Measurements from ENCODE around the gene KIAA1671.
A peak's percentile ranks its signal among the peaks of the same experiment; 100 is the strongest.

The KIAA1671 gene

DNA sequence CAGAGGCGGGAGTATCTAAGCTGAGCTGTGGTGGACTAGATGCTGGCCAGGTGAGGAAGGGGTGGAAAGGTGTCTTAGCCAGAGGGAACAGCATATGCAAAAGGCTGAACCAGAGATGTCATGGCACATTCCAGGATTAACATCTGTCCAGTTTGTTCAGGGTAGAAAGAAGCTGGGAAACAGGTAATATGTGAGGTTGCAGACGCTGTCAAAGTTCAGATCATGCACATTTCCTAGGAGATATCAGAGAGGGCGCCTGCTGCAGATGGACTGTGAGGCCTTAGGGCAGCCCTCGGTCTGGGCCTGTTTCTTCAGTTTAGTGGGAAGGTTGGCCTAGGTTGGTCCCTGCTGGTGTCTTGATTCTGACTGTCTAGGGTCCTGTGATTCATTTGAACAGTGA is 149.5 kb downstream of the KIAA1671 start:
- H3K4me1 ChIP-seq: no peaks in the 10 kb centered on the region
- DNase-seq (ENCODE audit: low spot score in 2 of 2): no peak
- H3K4me3 ChIP-seq: no peak overlapping the region
- in situ Hi-C loops (cut with MboI; ENCODE audit: low sequenced_read_pairs): no loop called here
- no peaks in the 10 kb centered on the region for H3K27me3 ChIP-seq (ENCODE audit: low read depth)
- no peaks in the 10 kb centered on the region for H3K36me3 ChIP-seq (replicated peaks)
- H3K9me3 ChIP-seq: no peaks in the 10 kb centered on the region

DNA sequence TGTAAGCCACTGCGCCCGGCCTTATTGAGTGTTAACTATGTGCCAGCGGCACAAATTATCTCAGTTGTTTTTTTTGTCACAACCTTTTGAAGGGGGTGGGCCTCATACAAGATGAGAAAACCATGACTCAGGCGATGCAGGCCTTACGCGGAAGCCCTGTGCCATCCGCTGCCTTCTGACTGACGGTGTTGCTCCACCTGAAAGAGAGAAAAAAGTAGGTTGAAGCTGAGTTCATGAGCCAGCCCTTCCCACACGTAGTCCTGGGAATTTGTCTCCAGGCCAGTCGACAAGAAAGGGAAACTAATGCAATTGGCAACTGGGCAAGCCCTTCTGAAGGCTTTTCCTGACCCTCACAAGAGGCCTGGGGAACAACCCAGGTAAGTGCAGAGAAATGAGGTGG is 150.2 kb downstream of the KIAA1671 start:
- no peaks in the 10 kb centered on the region for H3K4me1 ChIP-seq
- H3K36me3 ChIP-seq (replicated peaks): no peaks in the 10 kb centered on the region
- no peaks in the 10 kb centered on the region for H3K9me3 ChIP-seq
- H3K4me3 ChIP-seq: no peak overlapping the region
- DNase-seq (ENCODE audit: low spot score in 2 of 2): no peak
- in situ Hi-C loops (cut with MboI; ENCODE audit: low sequenced_read_pairs): no loop called here
- H3K27me3 ChIP-seq (ENCODE audit: low read depth): no peaks in the 10 kb centered on the region

DNA sequence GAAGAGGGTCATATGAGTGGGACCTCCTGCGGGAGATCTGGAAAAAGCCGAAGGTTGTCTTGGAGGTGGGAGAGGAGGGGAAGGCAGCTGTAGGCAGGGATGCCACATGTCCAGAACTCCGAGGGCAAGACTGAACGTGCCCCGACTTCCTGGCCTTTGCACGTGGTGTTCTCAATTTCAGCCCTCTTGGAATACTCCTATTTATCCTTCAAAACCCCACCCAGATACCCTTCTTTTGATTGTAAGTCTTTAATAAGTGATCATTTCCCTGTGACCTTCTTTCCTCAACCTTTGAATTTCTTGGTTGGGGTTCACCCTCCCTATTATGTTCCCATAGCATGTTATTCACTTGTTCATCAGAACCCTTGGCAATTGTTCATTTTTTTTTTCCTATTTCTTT is 151.9 kb downstream of the KIAA1671 start:
- H3K4me1 ChIP-seq: no peaks in the 10 kb centered on the region
- no peaks in the 10 kb centered on the region for H3K36me3 ChIP-seq (replicated peaks)
- DNase-seq (ENCODE audit: low spot score in 2 of 2): no peak
- H3K4me3 ChIP-seq: no peak overlapping the region
- in situ Hi-C loops (cut with MboI; ENCODE audit: low sequenced_read_pairs): no loop called here
- H3K9me3 ChIP-seq: no peaks in the 10 kb centered on the region
- H3K27me3 ChIP-seq (ENCODE audit: low read depth): no peaks in the 10 kb centered on the region

DNA sequence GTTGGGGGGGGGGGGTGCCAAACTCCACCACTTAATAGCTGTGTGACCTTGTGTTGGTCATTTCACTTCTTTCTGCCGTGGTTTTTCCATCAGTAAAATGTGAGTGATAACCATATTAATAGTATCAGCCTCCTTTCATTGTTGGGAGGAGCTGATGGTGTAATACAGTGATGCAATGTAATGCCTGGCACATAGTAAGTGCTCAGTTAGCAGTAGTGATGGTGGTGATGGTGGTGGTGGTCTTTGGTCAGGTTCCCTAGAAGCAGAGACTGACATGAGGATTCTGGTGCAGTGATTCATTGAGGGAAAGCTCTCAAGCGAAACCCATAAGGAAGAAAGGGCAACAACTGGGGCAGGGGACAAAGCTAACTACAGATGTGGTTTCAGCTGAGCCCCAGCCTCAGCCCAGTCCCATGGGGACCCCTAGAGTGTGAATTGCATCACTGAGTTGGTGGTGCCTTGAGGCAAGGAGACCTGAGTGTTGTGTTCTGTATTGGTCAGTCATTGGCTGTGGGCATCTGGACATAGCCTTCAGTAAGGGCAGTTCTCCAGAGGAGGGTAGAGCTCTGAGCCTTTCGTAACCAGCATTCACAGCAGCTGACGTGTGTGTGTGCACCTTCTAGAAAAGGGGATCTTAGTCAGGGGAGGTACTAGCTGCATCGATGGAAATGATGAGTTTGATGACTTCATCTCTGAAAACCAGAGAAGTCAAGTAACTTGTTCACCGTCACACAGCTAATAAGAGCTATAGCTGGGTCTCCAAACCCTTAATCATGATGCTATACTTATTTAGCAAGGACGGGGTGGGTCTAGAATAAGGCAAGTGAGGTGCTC is 153.5 kb downstream of the KIAA1671 start:
- no peaks in the 10 kb centered on the region for H3K27me3 ChIP-seq (ENCODE audit: low read depth)
- no peaks in the 10 kb centered on the region for H3K9me3 ChIP-seq
- no peak overlapping the region for H3K4me3 ChIP-seq
- peaks cover 4% of the 10 kb centered on the region for H3K4me1 ChIP-seq
- no peak for DNase-seq (ENCODE audit: low spot score in 2 of 2)
- no peaks in the 10 kb centered on the region for H3K36me3 ChIP-seq (replicated peaks)
- in situ Hi-C loops (cut with MboI; ENCODE audit: low sequenced_read_pairs): no loop called here

DNA sequence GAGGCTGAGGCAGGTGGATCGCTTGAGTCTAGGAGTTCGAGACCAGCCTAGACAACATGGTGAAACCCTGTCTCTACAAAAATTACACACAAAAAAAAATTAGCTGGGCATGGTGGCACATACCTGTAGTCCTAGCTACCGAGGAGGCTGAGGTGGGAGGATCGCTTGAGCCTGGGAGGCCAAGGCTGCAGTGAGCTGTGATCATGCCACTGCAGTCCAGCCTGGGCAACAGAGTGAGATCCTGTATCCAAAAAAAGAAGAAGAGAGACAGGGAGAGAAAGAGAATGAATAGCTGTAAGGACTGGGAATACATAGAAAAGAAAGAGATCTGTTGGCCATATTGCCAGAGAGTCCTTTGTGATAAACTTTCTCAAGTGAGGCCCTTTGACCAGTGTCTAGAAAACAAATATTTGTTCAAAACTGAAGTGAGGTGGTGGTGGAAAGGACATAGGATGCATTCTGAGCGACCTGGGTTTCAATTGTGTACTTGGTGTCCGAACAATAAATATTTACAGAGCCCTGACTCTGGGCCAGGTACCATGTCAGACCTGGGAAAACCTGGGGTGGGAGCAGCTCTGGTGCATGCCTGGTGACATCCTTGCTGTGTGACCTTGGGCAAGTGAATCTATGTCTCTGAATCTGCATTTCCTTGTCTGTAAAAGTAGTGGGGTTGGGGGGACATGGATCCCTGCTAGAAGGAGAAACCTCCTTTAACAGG is 157.5 kb downstream of the KIAA1671 start:
- peaks cover 34% of the 10 kb centered on the region for H3K4me1 ChIP-seq
- H3K27me3 ChIP-seq (ENCODE audit: low read depth): no peaks in the 10 kb centered on the region
- H3K9me3 ChIP-seq: no peaks in the 10 kb centered on the region
- no peaks in the 10 kb centered on the region; the same call in 1 of the 2 replicates for H3K36me3 ChIP-seq (replicated peaks)
- DNase-seq (ENCODE audit: low spot score in 2 of 2): no peak
- in situ Hi-C loops (cut with MboI; ENCODE audit: low sequenced_read_pairs): no loop called here
- no peak overlapping the region for H3K4me3 ChIP-seq

- peak in 1 of 2 experiments; percentile 51 for DNase-seq (ENCODE audit: low spot score in 2 of 2)
- no peaks in the 10 kb centered on the region; the same call in 1 of the 2 replicates for H3K36me3 ChIP-seq (replicated peaks)
- H3K9me3 ChIP-seq: no peaks in the 10 kb centered on the region
- peaks cover 39% of the 10 kb centered on the region for H3K4me1 ChIP-seq
- peak overlapping the region; percentile 46 for H3K4me3 ChIP-seq
- in situ Hi-C loops (cut with MboI; ENCODE audit: low sequenced_read_pairs): no loop called here
- no peaks in the 10 kb centered on the region for H3K27me3 ChIP-seq (ENCODE audit: low read depth)
These were observed 158.0 kb downstream of the KIAA1671 start for GRCh38 chr22:25110596-25110845.

- H3K27me3 ChIP-seq (ENCODE audit: low read depth): no peaks in the 10 kb centered on the region
- H3K36me3 ChIP-seq (replicated peaks): no peaks in the 10 kb centered on the region; the same call in 1 of the 2 replicates
- H3K9me3 ChIP-seq: no peaks in the 10 kb centered on the region
- DNase-seq (ENCODE audit: low spot score in 2 of 2): peak; percentile 81 to 85
- peaks cover 41% of the 10 kb centered on the region for H3K4me1 ChIP-seq
- peak overlapping the region; percentile 46 for H3K4me3 ChIP-seq
- in situ Hi-C loops (cut with MboI; ENCODE audit: low sequenced_read_pairs): no loop called here
These were observed 158.5 kb downstream of the KIAA1671 start for GRCh38 chr22:25110846-25111578.

DNA sequence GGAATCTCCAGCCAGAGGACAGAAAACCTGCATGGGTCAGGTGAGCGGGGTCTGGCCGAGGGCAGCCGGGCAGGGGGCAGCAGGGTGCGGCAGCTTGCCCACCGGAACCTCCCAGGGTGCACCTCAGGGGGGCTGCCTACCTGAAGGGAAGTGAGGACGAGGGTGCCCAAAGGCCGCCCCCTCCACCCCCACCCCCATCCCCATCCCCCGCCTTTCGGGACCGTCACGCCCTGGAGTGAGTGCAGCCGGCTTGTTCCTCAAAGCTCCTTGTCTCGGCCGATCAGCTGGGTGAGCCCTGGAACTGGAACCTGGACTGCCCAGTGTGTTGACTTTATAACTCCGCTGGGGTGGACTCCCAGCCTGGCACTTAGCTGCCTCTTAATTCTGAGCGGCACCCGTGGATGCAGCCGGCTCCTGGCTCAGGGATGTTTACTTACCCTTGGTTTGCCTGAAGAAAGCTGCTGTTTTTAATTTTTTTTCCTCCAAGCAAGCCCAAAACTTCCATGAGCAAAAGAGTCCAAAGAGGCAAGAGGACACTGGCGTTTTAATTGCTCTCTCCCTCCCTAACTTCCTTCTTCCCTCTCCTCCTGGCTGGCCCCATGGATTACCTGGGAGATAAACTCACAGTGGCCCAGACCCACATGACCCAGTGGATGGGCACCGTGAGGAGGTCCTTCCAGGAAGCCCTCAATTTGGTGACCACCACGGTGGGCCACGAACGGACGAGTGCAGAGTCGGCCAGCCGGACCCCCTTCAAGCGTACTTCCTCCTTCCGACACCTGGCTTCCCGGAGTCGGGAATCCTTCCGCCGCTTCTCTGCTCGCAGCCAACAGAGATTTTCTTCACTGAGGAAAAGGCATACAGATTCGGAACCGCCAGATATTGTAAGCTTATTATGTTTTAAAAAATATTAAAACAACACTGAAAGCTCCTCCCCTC is 159.3 kb downstream of the KIAA1671 start:
- H3K4me1 ChIP-seq: peaks cover 42% of the 10 kb centered on the region
- H3K36me3 ChIP-seq (replicated peaks): no peaks in the 10 kb centered on the region; the same call in 1 of the 2 replicates
- no peaks in the 10 kb centered on the region for H3K27me3 ChIP-seq (ENCODE audit: low read depth)
- in situ Hi-C loops (cut with MboI; ENCODE audit: low sequenced_read_pairs): no loop called here
- peak in 1 of 2 experiments; percentile 52 for DNase-seq (ENCODE audit: low spot score in 2 of 2)
- no peaks in the 10 kb centered on the region for H3K9me3 ChIP-seq
- H3K4me3 ChIP-seq: peak overlapping the region; percentile 46

DNA sequence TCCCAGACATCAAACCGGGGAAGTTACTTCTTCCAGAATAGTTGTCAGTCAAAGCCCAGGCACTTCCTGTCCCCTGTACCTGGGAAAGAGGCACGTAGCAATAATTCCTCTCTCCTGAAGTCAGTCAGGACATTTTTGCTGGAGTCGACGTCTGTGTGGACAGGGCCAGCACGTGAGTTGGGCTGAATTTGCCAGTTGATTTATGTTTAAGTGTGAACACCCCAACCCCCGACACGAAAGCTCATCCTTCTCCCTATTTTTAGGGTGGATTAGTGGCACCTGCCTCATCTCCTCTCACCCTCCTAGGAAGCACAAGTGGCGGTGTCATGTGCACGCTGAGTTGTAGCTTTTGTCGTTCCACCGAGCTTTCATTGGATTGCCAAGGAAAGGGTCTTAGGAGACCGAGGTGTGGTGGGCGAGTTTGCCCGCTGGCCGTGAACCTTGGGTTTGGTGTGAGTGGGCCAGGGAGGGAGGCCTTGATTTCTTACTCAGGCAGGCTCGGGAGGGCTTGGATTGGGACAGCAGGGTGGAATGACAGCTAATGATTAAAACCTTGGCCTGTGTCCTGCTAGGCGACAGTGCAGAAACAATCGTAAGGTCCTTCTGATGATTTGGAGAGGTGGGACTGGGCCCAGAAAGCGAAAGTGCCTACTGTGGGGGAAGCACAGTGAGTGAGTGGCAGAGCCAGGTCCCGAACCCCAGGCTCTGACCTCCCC is 160.2 kb downstream of the KIAA1671 start:
- in situ Hi-C loops (cut with MboI; ENCODE audit: low sequenced_read_pairs): no loop called here
- Histone ChIP-seq H3K36me3 (replicated peaks) (no peaks in the 10 kb centered on the region; the same call in 1 of the 2 replicates), H3K27me3 (ENCODE audit: low read depth) (no peaks in the 10 kb centered on the region), H3K4me1 (peaks cover 46% of the 10 kb centered on the region), H3K4me3 (peak overlapping the region; percentile 46), H3K9me3 (no peaks in the 10 kb centered on the region)
- no peak for DNase-seq (ENCODE audit: low spot score in 2 of 2)

GRCh38 chr22:25113316-25113721 is 160.8 kb downstream of the KIAA1671 start:
- H3K4me3 ChIP-seq: no peak overlapping the region
- H3K9me3 ChIP-seq: no peaks in the 10 kb centered on the region
- DNase-seq (ENCODE audit: low spot score in 2 of 2): no peak
- in situ Hi-C loops (cut with MboI; ENCODE audit: low sequenced_read_pairs): no loop called here
- H3K4me1 ChIP-seq: peaks cover 46% of the 10 kb centered on the region
- H3K36me3 ChIP-seq (replicated peaks): no peaks in the 10 kb centered on the region; the same call in 1 of the 2 replicates
- H3K27me3 ChIP-seq (ENCODE audit: low read depth): no peaks in the 10 kb centered on the region

DNA sequence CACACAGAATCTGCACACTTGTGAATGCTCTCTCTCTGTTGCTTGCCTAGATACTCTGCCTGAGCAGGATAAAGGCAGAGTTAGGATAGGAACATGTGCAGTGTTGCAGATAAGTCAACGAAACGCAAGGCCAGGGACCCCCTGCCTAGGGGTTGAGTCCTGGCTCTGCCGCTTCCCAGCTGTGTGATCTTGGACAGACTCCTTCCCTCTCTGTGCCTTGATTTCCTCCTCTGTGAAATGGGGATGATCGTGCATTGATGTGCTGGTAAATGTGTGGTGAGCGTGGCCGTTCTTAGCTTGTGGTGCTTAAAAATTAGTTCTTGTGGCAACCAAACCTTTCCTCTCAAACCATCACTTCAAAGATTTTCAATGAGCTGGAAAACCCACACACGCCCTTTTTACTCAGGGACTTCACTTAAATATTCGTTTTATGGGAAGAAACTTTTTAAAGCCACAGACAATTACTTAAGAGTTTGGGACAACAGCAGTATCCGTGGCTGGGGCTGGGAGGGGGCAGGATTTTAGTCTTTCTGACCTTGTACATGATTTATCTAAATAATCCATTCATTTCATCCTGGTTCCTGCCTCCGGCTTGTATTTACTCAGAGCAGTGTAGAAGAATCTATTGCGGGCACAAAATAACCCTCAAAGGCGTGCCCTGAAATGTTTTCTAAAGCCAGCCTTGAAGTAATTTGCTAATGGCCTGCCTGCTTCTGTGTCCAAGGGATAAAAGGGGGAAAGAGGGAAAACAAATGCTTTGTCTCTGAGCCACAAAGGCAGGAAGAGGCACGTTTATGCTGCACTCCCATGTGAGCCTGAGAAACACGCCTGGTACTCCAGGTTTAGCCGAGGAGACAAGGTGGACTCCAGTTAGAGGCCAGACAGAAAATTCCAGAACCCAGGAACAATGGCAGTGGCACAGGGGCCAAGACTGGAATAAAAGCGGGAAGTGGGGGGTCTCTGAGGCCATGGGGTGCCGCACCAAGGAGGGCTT is 162.2 kb downstream of the KIAA1671 start:
- in situ Hi-C loops (cut with MboI; ENCODE audit: low sequenced_read_pairs): no loop called here
- Histone ChIP-seq H3K4me1 (peaks cover 50% of the 10 kb centered on the region), H3K9me3 (no peaks in the 10 kb centered on the region), H3K27me3 (ENCODE audit: low read depth) (no peaks in the 10 kb centered on the region), H3K36me3 (replicated peaks) (no peaks in the 10 kb centered on the region; the same call in 1 of the 2 replicates), H3K4me3 (peak overlapping the region; percentile 4; the same call in 1 of the 2 replicates)
- peak; percentile 81 to 94 for DNase-seq (ENCODE audit: low spot score in 2 of 2)

DNA sequence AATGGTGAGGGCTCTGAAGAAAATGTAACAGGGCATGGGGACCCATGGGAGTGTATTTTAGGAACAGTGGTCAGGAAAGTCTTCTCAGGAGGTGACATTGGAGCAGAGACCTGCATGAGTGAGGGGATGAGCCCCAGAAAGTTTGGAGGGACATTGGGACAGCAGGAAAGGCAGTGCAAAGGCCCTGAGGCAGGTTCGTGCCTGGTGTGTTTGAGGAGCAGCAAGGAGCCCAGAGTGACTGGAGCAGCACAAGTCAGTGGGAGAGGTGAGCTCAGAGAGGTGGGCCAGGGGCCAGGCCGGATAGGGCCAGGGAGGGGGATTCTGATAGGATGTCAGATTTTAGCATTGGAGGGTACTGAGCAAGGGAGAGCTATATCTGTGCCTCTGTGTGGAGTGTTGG is 167.1 kb downstream of the KIAA1671 start:
- Histone ChIP-seq H3K4me1 (peaks cover 34% of the 10 kb centered on the region), H3K4me3 (no peak overlapping the region), H3K36me3 (replicated peaks) (peaks cover 5% of the 10 kb centered on the region; the same call in 1 of the 2 replicates), H3K27me3 (ENCODE audit: low read depth) (no peaks in the 10 kb centered on the region), H3K9me3 (no peaks in the 10 kb centered on the region; the same call in 1 of the 2 replicates)
- DNase-seq (ENCODE audit: low spot score in 2 of 2): no peak
- in situ Hi-C loops (cut with MboI; ENCODE audit: low sequenced_read_pairs): no loop called here

All from HAP-1 (cell line).